ENCODE data around the gene CXCR5.

Gene CXCR5

GRCh38 chr11:118896921-118897591 lies 13.4 kb downstream of the CXCR5 start:
- Histone ChIP-seq H3K4me3 (ENCODE audit: low read depth, low read length) (no peak overlapping the region), H3K4me1 (ENCODE audit: control insufficient read depth, insufficient read depth, low read length) (no peaks in the 10 kb centered on the region), H3K27ac (ENCODE audit: extremely low read depth, low read depth, low read length) (no peak overlapping the region), H3K9me3 (ENCODE audit: control insufficient read depth, insufficient read depth, low read depth, low read length) (no peaks in the 10 kb centered on the region), H3K36me3 (ENCODE audit: control insufficient read depth in 2 of 2, insufficient read depth in 1 of 2, low read length in 2 of 2) (peaks cover 0 to 22% of the 10 kb centered on the region in 2 experiments; a peak in 1 of 3 replicates)
- ChIA-PET POLR2A (no interaction called here), CTCF (no interaction called here)
- TF ChIP-seq EGR2 (tag by site-specific recombination; IDR thresholded peaks at IDR 0.05; ENCODE audit: low read depth) (0 out of 2 replicates have a peak, but pooled peaks have one; percentile 13), SETDB1 (IDR thresholded peaks at IDR 0.05; ENCODE audit: insufficient read length, low read length) (no peak)

DNA sequence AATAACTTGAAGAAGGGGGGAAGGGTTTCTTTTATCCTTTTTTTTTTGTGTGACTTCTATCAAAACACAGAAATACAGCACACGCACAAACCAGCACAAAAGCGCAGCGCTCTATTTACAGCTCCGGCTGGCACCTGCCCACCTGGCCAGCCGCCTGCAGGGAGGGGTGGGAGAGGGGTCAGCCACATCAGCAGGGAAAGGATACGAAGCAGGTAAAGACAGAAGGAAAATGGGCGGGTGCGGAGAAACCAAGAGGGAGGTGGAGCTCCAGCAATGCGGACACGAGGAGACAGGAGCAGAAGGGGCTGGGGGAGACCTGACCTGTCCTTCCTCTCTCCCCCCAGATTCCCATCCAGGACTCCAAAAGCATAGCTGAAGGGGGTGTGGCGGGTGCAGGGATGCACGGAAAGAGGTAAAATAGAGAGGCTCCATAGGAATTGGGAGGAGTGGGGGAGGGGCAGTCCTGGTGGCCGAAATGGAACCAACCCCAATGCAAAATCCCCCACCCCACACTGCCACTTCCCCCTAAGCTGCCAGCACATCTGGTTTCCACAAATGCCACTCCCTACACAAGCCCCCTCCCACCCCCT lies 14.1 kb downstream of the CXCR5 start:
- H3K36me3 ChIP-seq (ENCODE audit: control insufficient read depth in 2 of 2, insufficient read depth in 1 of 2, low read length in 2 of 2), result peaks cover 0 to 22% of the 10 kb centered on the region in 2 experiments; a peak in 1 of 3 replicates
- ChIA-PET POLR2A (no interaction called here), CTCF (no interaction called here)
- no peaks in the 10 kb centered on the region for H3K9me3 ChIP-seq (ENCODE audit: control insufficient read depth, insufficient read depth, low read depth, low read length)
- no peaks in the 10 kb centered on the region for H3K4me1 ChIP-seq (ENCODE audit: control insufficient read depth, insufficient read depth, low read length)
- no peak for TF ChIP-seq ZNF629 (tag by site-specific recombination; IDR thresholded peaks at IDR 0.05)
- no peak overlapping the region for H3K4me3 ChIP-seq (ENCODE audit: low read depth, low read length)
- H3K27ac ChIP-seq (ENCODE audit: extremely low read depth, low read depth, low read length), result no peak overlapping the region

DNA sequence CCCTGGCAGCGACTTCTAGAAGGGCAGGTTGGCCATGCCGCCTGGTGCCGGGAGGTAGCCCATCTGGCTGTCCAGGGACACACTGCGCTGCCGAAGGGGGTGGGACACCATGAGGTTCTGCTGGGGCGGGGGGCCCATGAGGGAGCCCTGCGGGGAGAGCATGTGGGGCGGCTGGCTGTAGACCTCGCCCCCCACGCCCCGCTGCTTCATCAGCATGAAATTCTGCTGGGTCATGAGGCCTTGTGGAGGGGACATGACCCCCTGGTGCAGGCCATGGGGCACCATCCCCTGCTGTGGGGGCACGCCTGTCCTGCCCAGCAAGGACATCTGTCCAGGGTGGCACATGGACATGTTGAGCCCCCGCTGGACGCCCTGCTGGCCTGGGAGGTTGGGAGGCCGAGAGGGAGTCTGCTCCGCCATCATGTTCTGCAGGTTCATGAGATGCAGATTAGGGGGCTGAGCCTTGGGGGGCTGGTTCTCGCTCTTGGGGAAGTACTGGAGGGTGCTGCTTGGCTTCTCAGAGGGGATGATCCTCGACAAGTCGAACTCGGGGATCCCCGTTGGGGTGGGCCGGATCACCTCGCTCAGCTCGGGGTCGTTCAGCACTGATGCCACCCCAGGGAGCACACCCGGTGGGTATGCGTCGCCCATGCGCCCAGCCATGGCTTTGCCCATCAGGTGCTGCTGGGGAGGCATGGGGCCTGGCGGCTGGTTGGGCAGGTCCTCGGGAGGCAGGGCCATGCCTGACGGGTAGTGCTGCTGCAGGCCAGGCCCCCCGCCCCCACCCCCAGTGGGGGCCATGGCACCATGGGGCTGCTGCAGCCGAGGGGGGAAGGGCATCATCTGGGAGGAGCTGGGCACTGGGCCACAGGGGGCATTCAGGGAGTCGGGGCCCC lies 15.0 kb downstream of the CXCR5 start:
- POLR2A ChIA-PET, result no interaction called here
- TF ChIP-seq YY2 (tag by site-specific recombination; IDR thresholded peaks at IDR 0.05) (no peak), ZNF391 (tag by site-specific recombination; IDR thresholded peaks at IDR 0.05; ENCODE audit: borderline replicate concordance, low read depth) (no peak), ZIC2 (tag by site-specific recombination; IDR thresholded peaks at IDR 0.05) (peak; percentile 19; the same call in 1 of the 2 replicates), GLIS1 (tag by site-specific recombination; IDR thresholded peaks at IDR 0.05) (0 out of 2 replicates have a peak, but pooled peaks have one; percentile 7), HIC1 (tag by site-specific recombination; IDR thresholded peaks at IDR 0.05) (0 out of 2 replicates have a peak, but pooled peaks have one; percentile 11), ZNF549 (tag by site-specific recombination; IDR thresholded peaks at IDR 0.05) (no peak)
- H3K36me3 ChIP-seq (ENCODE audit: control insufficient read depth in 2 of 2, insufficient read depth in 1 of 2, low read length in 2 of 2), result peaks cover 0 to 26% of the 10 kb centered on the region in 2 experiments; a peak in 1 of 3 replicates
- H3K4me1 ChIP-seq (ENCODE audit: control insufficient read depth, insufficient read depth, low read length), result no peaks in the 10 kb centered on the region
- H3K27ac ChIP-seq (ENCODE audit: extremely low read depth, low read depth, low read length), result no peak overlapping the region
- no peaks in the 10 kb centered on the region for H3K9me3 ChIP-seq (ENCODE audit: control insufficient read depth, insufficient read depth, low read depth, low read length)
- CTCF ChIA-PET, result no interaction called here
- H3K4me3 ChIP-seq (ENCODE audit: low read depth, low read length), result no peak overlapping the region

- TF ChIP-seq, protein P1, sequence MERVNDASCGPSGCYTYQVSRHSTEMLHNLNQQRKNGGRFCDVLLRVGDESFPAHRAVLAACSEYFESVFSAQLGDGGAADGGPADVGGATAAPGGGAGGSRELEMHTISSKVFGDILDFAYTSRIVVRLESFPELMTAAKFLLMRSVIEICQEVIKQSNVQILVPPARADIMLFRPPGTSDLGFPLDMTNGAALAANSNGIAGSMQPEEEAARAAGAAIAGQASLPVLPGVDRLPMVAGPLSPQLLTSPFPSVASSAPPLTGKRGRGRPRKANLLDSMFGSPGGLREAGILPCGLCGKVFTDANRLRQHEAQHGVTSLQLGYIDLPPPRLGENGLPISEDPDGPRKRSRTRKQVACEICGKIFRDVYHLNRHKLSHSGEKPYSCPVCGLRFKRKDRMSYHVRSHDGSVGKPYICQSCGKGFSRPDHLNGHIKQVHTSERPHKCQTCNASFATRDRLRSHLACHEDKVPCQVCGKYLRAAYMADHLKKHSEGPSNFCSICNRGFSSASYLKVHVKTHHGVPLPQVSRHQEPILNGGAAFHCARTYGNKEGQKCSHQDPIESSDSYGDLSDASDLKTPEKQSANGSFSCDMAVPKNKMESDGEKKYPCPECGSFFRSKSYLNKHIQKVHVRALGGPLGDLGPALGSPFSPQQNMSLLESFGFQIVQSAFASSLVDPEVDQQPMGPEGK (tag by site-specific recombination; IDR thresholded peaks at IDR 0.05), result no peak
- TF ChIP-seq ZBTB8A (tag by site-specific recombination; IDR thresholded peaks at IDR 0.05) (no peak), ZNF48 (tag by site-specific recombination; IDR thresholded peaks at IDR 0.05) (no peak)
- TF ChIP-seq, protein P2, sequence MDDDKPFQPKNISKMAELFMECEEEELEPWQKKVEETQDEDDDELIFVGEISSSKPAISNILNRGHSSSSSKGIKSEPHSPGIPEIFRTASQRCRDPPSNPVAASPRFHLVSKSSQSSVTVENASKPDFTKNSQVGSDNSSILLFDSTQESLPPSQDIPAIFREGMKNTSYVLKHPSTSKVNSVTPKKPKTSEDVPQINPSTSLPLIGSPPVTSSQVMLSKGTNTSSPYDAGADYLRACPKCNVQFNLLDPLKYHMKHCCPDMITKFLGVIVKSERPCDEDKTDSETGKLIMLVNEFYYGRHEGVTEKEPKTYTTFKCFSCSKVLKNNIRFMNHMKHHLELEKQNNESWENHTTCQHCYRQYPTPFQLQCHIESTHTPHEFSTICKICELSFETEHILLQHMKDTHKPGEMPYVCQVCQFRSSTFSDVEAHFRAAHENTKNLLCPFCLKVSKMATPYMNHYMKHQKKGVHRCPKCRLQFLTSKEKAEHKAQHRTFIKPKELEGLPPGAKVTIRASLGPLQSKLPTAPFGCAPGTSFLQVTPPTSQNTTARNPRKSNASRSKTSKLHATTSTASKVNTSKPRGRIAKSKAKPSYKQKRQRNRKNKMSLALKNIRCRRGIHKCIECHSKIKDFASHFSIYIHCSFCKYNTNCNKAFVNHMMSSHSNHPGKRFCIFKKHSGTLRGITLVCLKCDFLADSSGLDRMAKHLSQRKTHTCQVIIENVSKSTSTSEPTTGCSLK (tag by site-specific recombination; IDR thresholded peaks at IDR 0.05), result no peak
- no peaks in the 10 kb centered on the region for H3K9me3 ChIP-seq (ENCODE audit: control insufficient read depth, insufficient read depth, low read depth, low read length)
- CTCF ChIA-PET, result interaction anchor here (0.6 kb wide), 1 partner anchor 187 kb away, joined by 3 read pairs; no protein-coding TSS in a partner anchor
- POLR2A ChIA-PET, result no interaction called here
- no peak overlapping the region for H3K27ac ChIP-seq (ENCODE audit: extremely low read depth, low read depth, low read length)
- peaks cover 0 to 28% of the 10 kb centered on the region in 2 experiments; a peak in 1 of 3 replicates for H3K36me3 ChIP-seq (ENCODE audit: control insufficient read depth in 2 of 2, insufficient read depth in 1 of 2, low read length in 2 of 2)
- H3K4me1 ChIP-seq (ENCODE audit: control insufficient read depth, insufficient read depth, low read length), result no peaks in the 10 kb centered on the region
- no peak overlapping the region for H3K4me3 ChIP-seq (ENCODE audit: low read depth, low read length)
Measured at GRCh38 chr11:118899296-118899688, 15.6 kb downstream of the CXCR5 start.
